NCI-H2171 treated with DMSO at 0.1 percent for 48 hours (cell line): ENCODE results near the gene WDR90.

Experiments
- DNase-seq: peaks from one replicate; lab custom pipeline; 2025; lab: John Stamatoyannopoulos, UW

WDR90 gene

GRCh38 chr16:660459-661183, 11.5 kb downstream of the WDR90 start:
- no peak for DNase-seq

GRCh38 chr16:661184-661821, 12.1 kb downstream of the WDR90 start:
- DNase-seq = no peak

GRCh38 chr16:662095-662494, 12.9 kb downstream of the WDR90 start:
- DNase-seq = no peak

- DNase-seq = no peak
These were observed 13.4 kb downstream of the WDR90 start for GRCh38 chr16:662597-662996.

GRCh38 chr16:666572-666971, 17.4 kb downstream of the WDR90 start:
- DNase-seq = no peak

- DNase-seq = no peak
These were observed 18.1 kb downstream of the WDR90 start for GRCh38 chr16:667113-667779.

GRCh38 chr16:667780-668518, 18.8 kb downstream of the WDR90 start, which contains the start of gene RHOT2:
RHOT2 (plus strand) TSS chr16:668132; CDS start chr16:668200, 68 bp downstream.
- DNase-seq = peak; percentile 83

GRCh38 chr16:668519-669171, 19.5 kb downstream of the WDR90 start:
- no peak for DNase-seq

GRCh38 chr16:669666-670065, 20.5 kb downstream of the WDR90 start:
- DNase-seq = no peak

- no peak for DNase-seq
These were observed 21.6 kb downstream of the WDR90 start for GRCh38 chr16:670485-671352.

GRCh38 chr16:671353-672131, 22.4 kb downstream of the WDR90 start:
- DNase-seq = peak; percentile 83

- DNase-seq = no peak
These were observed 23.2 kb downstream of the WDR90 start for GRCh38 chr16:672371-672770.

GRCh38 chr16:672851-673250, 23.7 kb downstream of the WDR90 start:
- DNase-seq = no peak

- DNase-seq = no peak
These were observed 24.3 kb downstream of the WDR90 start for GRCh38 chr16:673399-673991.

- DNase-seq = no peak
These were observed 25.2 kb downstream of the WDR90 start for GRCh38 chr16:674214-674881.

- DNase-seq = no peak
These were observed 26.1 kb downstream of the WDR90 start, which contains the start of gene RHBDL1 for GRCh38 chr16:674968-675883. RHBDL1 (plus strand) TSS chr16:675671; CDS start chr16:675791, 120 bp downstream.

GRCh38 chr16:675884-676564, 26.9 kb downstream of the WDR90 start:
- DNase-seq = no peak
